ENCODE data around the gene TRIP11. TPM values are rescaled to one million over a fixed set of nuclear protein-coding genes. Genes with fewer than 3 reads are reported as not detected.
A peak's percentile ranks its signal among the peaks of the same experiment; 100 is the strongest.

TRIP11 gene
- total and polyA plus RNA-seq, 7 donors, result 6.8 to 54.8 (median 47.5) TPM

- intact Hi-C loops (cut with DNase I), result no loop called here
- ATAC-seq, result no peak
- peaks cover 9 to 53% of the 10 kb centered on the region in 2 donors for H3K36me3 ChIP-seq (ENCODE audit: insufficient read depth in 1 of 2, low read depth in 1 of 2)
- no peak overlapping the region for H3K4me3 ChIP-seq
- WGBS, 3 donors, result 46 to 81% (median 75%) methylated on average over 4 of the region's 4 CpGs
- no peaks in the 10 kb centered on the region for H3K9me3 ChIP-seq
- DNase-seq, result no peak
- no peaks in the 10 kb centered on the region for H3K27me3 ChIP-seq (ENCODE audit: insufficient read depth in 3 of 3, low read length in 2 of 3)
- peaks cover 2% of the 10 kb centered on the region for H3K4me1 ChIP-seq
- TF ChIP-seq CTCF (IDR thresholded peaks at IDR 0.05), result no peak
- no peak overlapping the region for H3K27ac ChIP-seq
Measured at GRCh38 chr14:91985521-91986255, 54.2 kb downstream of the TRIP11 start.

- Histone ChIP-seq H3K27me3 (ENCODE audit: insufficient read depth in 3 of 3, low read length in 2 of 3) (no peaks in the 10 kb centered on the region), H3K4me1 (peaks cover 8% of the 10 kb centered on the region), H3K4me3 (no peak overlapping the region), H3K9me3 (no peaks in the 10 kb centered on the region), H3K36me3 (ENCODE audit: insufficient read depth in 1 of 2, low read depth in 1 of 2) (peaks cover 9 to 48% of the 10 kb centered on the region in 2 donors), H3K27ac (no peak overlapping the region)
- intact Hi-C loops (cut with DNase I), result no loop called here
- TF ChIP-seq CTCF (IDR thresholded peaks at IDR 0.05), result no peak
- ATAC-seq (no peak), DNase-seq (no peak)
- WGBS, 3 donors, result 80 to 88% (median 83%) methylated on average over 4 of the region's 4 CpGs
Measured at GRCh38 chr14:91985008-91985407, 54.9 kb downstream of the TRIP11 start.

- peaks cover 17% of the 10 kb centered on the region for H3K4me1 ChIP-seq
- no peak for TF ChIP-seq CTCF (IDR thresholded peaks at IDR 0.05)
- H3K36me3 ChIP-seq (ENCODE audit: insufficient read depth in 1 of 2, low read depth in 1 of 2), result peaks cover 9 to 35% of the 10 kb centered on the region in 2 donors
- no peak for ATAC-seq
- H3K9me3 ChIP-seq, result no peaks in the 10 kb centered on the region
- no peak overlapping the region for H3K4me3 ChIP-seq
- no peak for DNase-seq
- intact Hi-C loops (cut with DNase I), result no loop called here
- H3K27me3 ChIP-seq (ENCODE audit: insufficient read depth in 3 of 3, low read length in 2 of 3), result no peaks in the 10 kb centered on the region
- WGBS, 3 donors, result 60 to 80% (median 74%) methylated on average over 4 of the region's 4 CpGs
- H3K27ac ChIP-seq, result no peak overlapping the region
Measured at GRCh38 chr14:91983588-91983987, 56.3 kb downstream of the TRIP11 start.

- no peak for TF ChIP-seq CTCF (IDR thresholded peaks at IDR 0.05)
- Histone ChIP-seq H3K4me1 (peaks cover 17% of the 10 kb centered on the region), H3K36me3 (ENCODE audit: insufficient read depth in 1 of 2, low read depth in 1 of 2) (peaks cover 0 to 17% of the 10 kb centered on the region in 2 donors), H3K27ac (peak overlapping the region; percentile 47), H3K27me3 (ENCODE audit: insufficient read depth in 3 of 3, low read length in 2 of 3) (no peaks in the 10 kb centered on the region), H3K9me3 (no peaks in the 10 kb centered on the region), H3K4me3 (no peak overlapping the region)
- intact Hi-C loops (cut with DNase I), result no loop called here
- ATAC-seq (peak; percentile 92 to 97 (median 96)), DNase-seq (no peak)
Measured at GRCh38 chr14:91980157-91980556, 59.7 kb downstream of the TRIP11 start.

- H3K27me3 ChIP-seq (ENCODE audit: insufficient read depth in 3 of 3, low read length in 2 of 3), result no peaks in the 10 kb centered on the region
- no peak for TF ChIP-seq CTCF (IDR thresholded peaks at IDR 0.05)
- peaks cover 0 to 22% of the 10 kb centered on the region in 2 donors for H3K36me3 ChIP-seq (ENCODE audit: insufficient read depth in 1 of 2, low read depth in 1 of 2)
- WGBS, 3 donors, result 78 to 84% (median 79%) methylated on average over 5 of the region's 5 CpGs
- H3K9me3 ChIP-seq, result no peaks in the 10 kb centered on the region
- H3K27ac ChIP-seq, result no peak overlapping the region
- no peak overlapping the region for H3K4me3 ChIP-seq
- intact Hi-C loops (cut with DNase I), result no loop called here
- DNase-seq, result no peak
- peak; percentile 50 to 77 (median 66) for ATAC-seq
- peaks cover 17% of the 10 kb centered on the region for H3K4me1 ChIP-seq
Measured at GRCh38 chr14:91977884-91978283, 62.0 kb downstream of the TRIP11 start.
